ENCODE measurements around the gene MTRR. TPM values are rescaled to one million over a fixed set of nuclear protein-coding genes. Genes with fewer than 3 reads are reported as not detected.
A peak's percentile ranks its signal among the peaks of the same experiment; 100 is the strongest.

Gene MTRR
- total and polyA plus RNA-seq, 9 of the 15 experiments (the other 6 are each of a cell fraction or from before 2014, with no cell fraction given): 39.3 to 84.6 (median 66.2) TPM

DNA sequence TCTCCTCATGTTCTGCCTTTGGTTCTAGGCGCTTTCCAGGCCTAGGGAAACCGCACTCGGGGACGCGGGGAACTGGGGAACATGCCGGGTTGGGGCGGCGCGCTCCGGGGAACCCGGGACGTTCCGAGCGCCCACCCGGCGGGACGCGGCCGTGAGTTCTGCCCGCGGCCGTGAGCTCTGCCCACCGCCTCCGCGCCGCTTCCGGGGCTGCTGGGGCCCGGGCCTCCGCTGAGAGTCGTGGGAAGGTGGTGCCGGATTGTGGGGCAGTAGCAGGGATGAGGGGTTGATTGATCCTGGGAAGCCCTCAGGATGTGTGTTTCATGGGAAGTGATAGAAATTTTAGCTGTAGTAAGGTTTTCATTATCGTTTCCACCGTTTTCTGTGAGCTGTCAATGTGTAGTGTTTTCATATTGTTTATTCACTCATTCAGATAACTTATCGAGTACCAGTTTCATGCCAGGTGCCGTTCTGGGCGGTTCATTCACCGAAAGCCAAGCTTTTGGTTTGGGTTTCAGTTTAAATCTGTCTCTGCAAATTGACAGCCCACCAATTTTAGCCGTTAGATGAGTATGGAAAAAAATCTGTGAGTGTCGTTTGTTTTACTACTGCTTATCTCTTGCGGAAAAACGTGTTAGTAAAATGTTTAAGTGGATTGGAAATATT is 657 bp downstream of the MTRR start (continued):
- TF ChIP-seq, protein P1, sequence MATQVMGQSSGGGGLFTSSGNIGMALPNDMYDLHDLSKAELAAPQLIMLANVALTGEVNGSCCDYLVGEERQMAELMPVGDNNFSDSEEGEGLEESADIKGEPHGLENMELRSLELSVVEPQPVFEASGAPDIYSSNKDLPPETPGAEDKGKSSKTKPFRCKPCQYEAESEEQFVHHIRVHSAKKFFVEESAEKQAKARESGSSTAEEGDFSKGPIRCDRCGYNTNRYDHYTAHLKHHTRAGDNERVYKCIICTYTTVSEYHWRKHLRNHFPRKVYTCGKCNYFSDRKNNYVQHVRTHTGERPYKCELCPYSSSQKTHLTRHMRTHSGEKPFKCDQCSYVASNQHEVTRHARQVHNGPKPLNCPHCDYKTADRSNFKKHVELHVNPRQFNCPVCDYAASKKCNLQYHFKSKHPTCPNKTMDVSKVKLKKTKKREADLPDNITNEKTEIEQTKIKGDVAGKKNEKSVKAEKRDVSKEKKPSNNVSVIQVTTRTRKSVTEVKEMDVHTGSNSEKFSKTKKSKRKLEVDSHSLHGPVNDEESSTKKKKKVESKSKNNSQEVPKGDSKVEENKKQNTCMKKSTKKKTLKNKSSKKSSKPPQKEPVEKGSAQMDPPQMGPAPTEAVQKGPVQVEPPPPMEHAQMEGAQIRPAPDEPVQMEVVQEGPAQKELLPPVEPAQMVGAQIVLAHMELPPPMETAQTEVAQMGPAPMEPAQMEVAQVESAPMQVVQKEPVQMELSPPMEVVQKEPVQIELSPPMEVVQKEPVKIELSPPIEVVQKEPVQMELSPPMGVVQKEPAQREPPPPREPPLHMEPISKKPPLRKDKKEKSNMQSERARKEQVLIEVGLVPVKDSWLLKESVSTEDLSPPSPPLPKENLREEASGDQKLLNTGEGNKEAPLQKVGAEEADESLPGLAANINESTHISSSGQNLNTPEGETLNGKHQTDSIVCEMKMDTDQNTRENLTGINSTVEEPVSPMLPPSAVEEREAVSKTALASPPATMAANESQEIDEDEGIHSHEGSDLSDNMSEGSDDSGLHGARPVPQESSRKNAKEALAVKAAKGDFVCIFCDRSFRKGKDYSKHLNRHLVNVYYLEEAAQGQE (IDR thresholded peaks at IDR 0.05; ENCODE audit: borderline replicate concordance): no peak
- TF ChIP-seq, protein P1 (CRISPR knock-in tag; IDR thresholded peaks at IDR 0.05; ENCODE audit: low read depth): peak; percentile 32; the same call in 1 of the 2 replicates
- TF ChIP-seq, protein P2, sequence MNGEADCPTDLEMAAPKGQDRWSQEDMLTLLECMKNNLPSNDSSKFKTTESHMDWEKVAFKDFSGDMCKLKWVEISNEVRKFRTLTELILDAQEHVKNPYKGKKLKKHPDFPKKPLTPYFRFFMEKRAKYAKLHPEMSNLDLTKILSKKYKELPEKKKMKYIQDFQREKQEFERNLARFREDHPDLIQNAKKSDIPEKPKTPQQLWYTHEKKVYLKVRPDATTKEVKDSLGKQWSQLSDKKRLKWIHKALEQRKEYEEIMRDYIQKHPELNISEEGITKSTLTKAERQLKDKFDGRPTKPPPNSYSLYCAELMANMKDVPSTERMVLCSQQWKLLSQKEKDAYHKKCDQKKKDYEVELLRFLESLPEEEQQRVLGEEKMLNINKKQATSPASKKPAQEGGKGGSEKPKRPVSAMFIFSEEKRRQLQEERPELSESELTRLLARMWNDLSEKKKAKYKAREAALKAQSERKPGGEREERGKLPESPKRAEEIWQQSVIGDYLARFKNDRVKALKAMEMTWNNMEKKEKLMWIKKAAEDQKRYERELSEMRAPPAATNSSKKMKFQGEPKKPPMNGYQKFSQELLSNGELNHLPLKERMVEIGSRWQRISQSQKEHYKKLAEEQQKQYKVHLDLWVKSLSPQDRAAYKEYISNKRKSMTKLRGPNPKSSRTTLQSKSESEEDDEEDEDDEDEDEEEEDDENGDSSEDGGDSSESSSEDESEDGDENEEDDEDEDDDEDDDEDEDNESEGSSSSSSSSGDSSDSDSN (IDR thresholded peaks at IDR 0.05; ENCODE audit: borderline replicate concordance in 1 of 2, low read depth in 2 of 2, low read length in 2 of 2): peak; percentile 40 to 70; a peak in 3 of 4 replicates
- TF ChIP-seq NR2C2 (CRISPR knock-in tag; IDR thresholded peaks at IDR 0.05) (no peak), NR2C2 (tag; IDR thresholded peaks at IDR 0.05) (peak; percentile 7), ZFX (CRISPR knock-in tag; IDR thresholded peaks at IDR 0.05) (peak; percentile 26; the same call in 1 of the 2 replicates), CHD1 (IDR thresholded peaks at IDR 0.05; ENCODE audit: low read length) (peak; percentile 21), NONO (IDR thresholded peaks at IDR 0.05; ENCODE audit: low read depth in 2 of 2, low read length in 1 of 2) (peak in 1 of 2 experiments; percentile 17; a peak in 1 of 4 replicates), KDM5B (IDR thresholded peaks at IDR 0.05; ENCODE audit: insufficient replicate concordance, low read depth, low read length) (no peak), U2AF1 (optimal IDR thresholded peaks at IDR 0.05; ENCODE audit: low read depth, low read length) (peak; percentile 5), EGR1 (conservative IDR thresholded peaks at IDR 0.05) (peak; percentile 3; the same call in 1 of the 2 replicates), ELF1 (tag; IDR thresholded peaks at IDR 0.05) (0 out of 2 replicates have a peak, but pooled peaks have one; percentile 10), KDM1A (IDR thresholded peaks at IDR 0.05) (peak in 1 of 2 experiments; percentile 16; a peak in 1 of 4 replicates), ZNF431 (CRISPR knock-in tag; IDR thresholded peaks at IDR 0.05) (0 out of 2 replicates have a peak, but pooled peaks have one; percentile 21)
- TF ChIP-seq, protein P3, sequence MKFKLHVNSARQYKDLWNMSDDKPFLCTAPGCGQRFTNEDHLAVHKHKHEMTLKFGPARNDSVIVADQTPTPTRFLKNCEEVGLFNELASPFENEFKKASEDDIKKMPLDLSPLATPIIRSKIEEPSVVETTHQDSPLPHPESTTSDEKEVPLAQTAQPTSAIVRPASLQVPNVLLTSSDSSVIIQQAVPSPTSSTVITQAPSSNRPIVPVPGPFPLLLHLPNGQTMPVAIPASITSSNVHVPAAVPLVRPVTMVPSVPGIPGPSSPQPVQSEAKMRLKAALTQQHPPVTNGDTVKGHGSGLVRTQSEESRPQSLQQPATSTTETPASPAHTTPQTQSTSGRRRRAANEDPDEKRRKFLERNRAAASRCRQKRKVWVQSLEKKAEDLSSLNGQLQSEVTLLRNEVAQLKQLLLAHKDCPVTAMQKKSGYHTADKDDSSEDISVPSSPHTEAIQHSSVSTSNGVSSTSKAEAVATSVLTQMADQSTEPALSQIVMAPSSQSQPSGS (CRISPR knock-in tag; IDR thresholded peaks at IDR 0.05): 0 out of 2 replicates have a peak, but pooled peaks have one; percentile 26

All from K562 (cell line).